Nephron progenitor cell (in vitro differentiated cells): Measurements from ENCODE around the gene EEF1A2.
A peak's percentile ranks its signal among the peaks of the same experiment; 100 is the strongest.

ENCODE experiments used
- DNase-seq: peaks from one replicate; pipeline ENCODE4 v3.0.0; 2021
- H3K27ac Mint-ChIP-seq: 2 replicates; pipeline ENCODE4 v1.8.0; 2021; ENCODE audit warnings: mild to moderate bottlenecking, moderate library complexity, mixed read lengths
- H3K27me3 Mint-ChIP-seq: 2 replicates; pipeline ENCODE4 v1.8.0; 2021; ENCODE audit warnings: mild to moderate bottlenecking, low read depth, mixed read lengths; ENCODE audit not compliant: poor library complexity
- H3K36me3 Mint-ChIP-seq: 2 replicates; pipeline ENCODE4 v1.8.0; 2021; ENCODE audit warnings: low read depth, mixed read lengths
- H3K4me1 Mint-ChIP-seq: 2 replicates; pipeline ENCODE4 v1.8.0; 2021; ENCODE audit warnings: mixed read lengths
- H3K4me3 Mint-ChIP-seq: 2 replicates; pipeline ENCODE4 v1.8.0; 2021; ENCODE audit warnings: mild to moderate bottlenecking, moderate library complexity, mixed read lengths
- H3K9me3 Mint-ChIP-seq: 2 replicates; pipeline ENCODE4 v1.8.0; 2021; ENCODE audit warnings: mild to moderate bottlenecking, moderate library complexity, mixed read lengths
- CTCF ChIP-seq: fragments of 200-600 bp; sonication (generic); IDR thresholded peaks from 2 replicates; pipeline ENCODE4 v1.5.0; 2021; ENCODE audit warnings: antibody characterized with exemption

EEF1A2 gene

GRCh38 chr20:63488315-63489251 lies 10.3 kb downstream of the EEF1A2 start:
- no peaks in the 10 kb centered on the region for H3K36me3 Mint-ChIP-seq
- H3K4me1 Mint-ChIP-seq = peaks cover 5% of the 10 kb centered on the region
- no peak overlapping the region for H3K27ac Mint-ChIP-seq
- no peak overlapping the region for H3K4me3 Mint-ChIP-seq
- no peak for TF ChIP-seq CTCF
- H3K27me3 Mint-ChIP-seq = peaks cover 72% of the 10 kb centered on the region
- DNase-seq = peak; percentile 63
- H3K9me3 Mint-ChIP-seq = peaks cover 4% of the 10 kb centered on the region

DNA sequence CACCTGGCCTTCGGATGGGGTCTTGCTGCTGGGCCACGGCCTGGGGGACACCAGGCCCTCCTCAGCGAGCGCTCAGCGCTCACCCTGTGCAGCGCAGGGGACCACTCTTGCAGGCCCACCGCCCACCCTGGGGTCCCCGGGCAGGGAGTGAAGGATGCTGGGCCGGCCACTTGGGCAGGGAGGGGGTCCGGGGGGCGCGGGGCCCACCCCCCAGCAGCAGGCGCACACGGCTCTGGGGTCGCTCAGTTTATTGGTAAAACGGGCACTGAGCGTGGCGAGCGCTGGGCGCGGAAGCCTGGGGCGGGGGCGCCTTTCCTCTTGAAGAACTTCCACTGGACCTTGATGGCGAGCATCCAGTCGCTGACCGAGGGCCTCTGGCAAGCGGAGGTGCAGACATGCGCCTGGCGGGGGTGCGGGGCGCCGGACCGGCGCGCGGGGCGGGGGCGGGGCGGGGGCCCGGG lies 11.1 kb downstream of the EEF1A2 start:
- no peak for TF ChIP-seq CTCF
- peaks cover 4% of the 10 kb centered on the region for H3K9me3 Mint-ChIP-seq
- H3K4me1 Mint-ChIP-seq = peaks cover 7% of the 10 kb centered on the region
- H3K27ac Mint-ChIP-seq = no peak overlapping the region
- no peaks in the 10 kb centered on the region for H3K36me3 Mint-ChIP-seq
- no peak for DNase-seq
- no peak overlapping the region for H3K4me3 Mint-ChIP-seq
- peaks cover 68% of the 10 kb centered on the region for H3K27me3 Mint-ChIP-seq

GRCh38 chr20:63487116-63487764 lies 11.6 kb downstream of the EEF1A2 start:
- peaks cover 69% of the 10 kb centered on the region for H3K27me3 Mint-ChIP-seq
- DNase-seq = no peak
- TF ChIP-seq CTCF = no peak

GRCh38 chr20:63486300-63486855 lies 12.5 kb downstream of the EEF1A2 start:
- no peak for DNase-seq
- Mint-ChIP-seq H3K36me3 (no peaks in the 10 kb centered on the region), H3K4me1 (peaks cover 9% of the 10 kb centered on the region), H3K4me3 (no peak overlapping the region), H3K27me3 (peaks cover 66% of the 10 kb centered on the region), H3K27ac (no peak overlapping the region), H3K9me3 (peaks cover 4% of the 10 kb centered on the region)
- TF ChIP-seq CTCF = no peak

More at GRCh38 chr20:63487116-63487764, 11.6 kb downstream of the EEF1A2 start:
- Mint-ChIP-seq H3K9me3 (peaks cover 4% of the 10 kb centered on the region), H3K4me1 (peaks cover 9% of the 10 kb centered on the region), H3K27ac (no peak overlapping the region), H3K4me3 (peak overlapping the region; percentile 61), H3K36me3 (no peaks in the 10 kb centered on the region)

DNA sequence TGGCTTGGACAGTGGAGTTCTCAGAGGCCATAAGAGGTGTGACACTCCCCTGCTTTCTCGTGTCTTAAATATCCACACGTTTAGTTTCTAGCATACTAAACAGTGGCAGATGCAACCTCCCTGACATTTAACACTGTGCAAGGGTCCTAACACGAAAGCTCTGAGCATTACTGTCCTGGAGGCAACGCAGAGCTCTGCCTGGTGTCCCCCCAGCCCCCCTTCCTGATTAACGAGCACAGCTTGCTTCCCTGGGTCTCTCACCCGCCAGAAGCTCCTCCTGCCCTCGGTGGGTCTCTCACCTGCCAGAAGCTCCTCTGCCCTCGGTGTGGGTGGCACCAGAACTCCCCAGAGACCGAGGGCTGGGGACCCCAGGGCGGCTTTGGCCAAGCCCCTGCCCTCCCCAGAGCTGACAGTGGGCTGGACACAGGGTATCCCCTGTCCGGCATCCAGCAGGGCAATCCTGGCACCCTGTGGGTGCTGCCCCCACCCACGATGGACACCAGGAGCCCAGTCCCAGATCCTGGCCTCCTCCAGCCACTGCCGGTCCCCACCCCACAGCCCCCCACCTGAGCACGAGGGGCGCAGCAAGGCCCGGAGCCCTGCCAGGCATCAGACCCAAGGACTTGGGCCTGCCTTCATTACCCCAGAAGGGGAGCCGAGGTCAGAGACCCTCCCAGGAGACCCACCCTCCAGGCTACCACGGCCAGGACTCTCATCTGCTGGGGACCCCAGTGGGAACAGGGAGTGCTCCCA lies 14.1 kb downstream of the EEF1A2 start:
- Mint-ChIP-seq H3K27ac (no peak overlapping the region), H3K9me3 (peaks cover 4% of the 10 kb centered on the region), H3K4me1 (peaks cover 9% of the 10 kb centered on the region), H3K27me3 (peaks cover 57% of the 10 kb centered on the region), H3K36me3 (no peaks in the 10 kb centered on the region), H3K4me3 (no peak overlapping the region)
- no peak for DNase-seq
- no peak for TF ChIP-seq CTCF
